Fibroblast of mammary gland (primary cell): Measurements from ENCODE around the gene FCRL6.

ENCODE experiments used
- DNase-seq: peaks from one replicate; pipeline ENCODE4 v3.0.0-alpha.2; 2010; ENCODE audit warnings: low read depth
- H3K4me3 ChIP-seq: 2 replicates; pipeline ENCODE4 v1.5.1; 2011; ENCODE audit warnings: low read depth, mild to moderate bottlenecking, low read length, moderate library complexity; ENCODE audit not compliant: control insufficient read depth
- TF ChIP-seq, protein P1 (sequence below): conservative IDR thresholded peaks from 2 replicates; pipeline ENCODE4 v1.5.1; 2011; ENCODE audit warnings: low read depth, low read length, inconsistent platforms; ENCODE audit not compliant: control insufficient read depth, insufficient read depth

Gene FCRL6

GRCh38 chr1:159839116-159839849 is 37.1 kb downstream of the FCRL6 start:
- no peak for DNase-seq
- TF ChIP-seq, protein P1, sequence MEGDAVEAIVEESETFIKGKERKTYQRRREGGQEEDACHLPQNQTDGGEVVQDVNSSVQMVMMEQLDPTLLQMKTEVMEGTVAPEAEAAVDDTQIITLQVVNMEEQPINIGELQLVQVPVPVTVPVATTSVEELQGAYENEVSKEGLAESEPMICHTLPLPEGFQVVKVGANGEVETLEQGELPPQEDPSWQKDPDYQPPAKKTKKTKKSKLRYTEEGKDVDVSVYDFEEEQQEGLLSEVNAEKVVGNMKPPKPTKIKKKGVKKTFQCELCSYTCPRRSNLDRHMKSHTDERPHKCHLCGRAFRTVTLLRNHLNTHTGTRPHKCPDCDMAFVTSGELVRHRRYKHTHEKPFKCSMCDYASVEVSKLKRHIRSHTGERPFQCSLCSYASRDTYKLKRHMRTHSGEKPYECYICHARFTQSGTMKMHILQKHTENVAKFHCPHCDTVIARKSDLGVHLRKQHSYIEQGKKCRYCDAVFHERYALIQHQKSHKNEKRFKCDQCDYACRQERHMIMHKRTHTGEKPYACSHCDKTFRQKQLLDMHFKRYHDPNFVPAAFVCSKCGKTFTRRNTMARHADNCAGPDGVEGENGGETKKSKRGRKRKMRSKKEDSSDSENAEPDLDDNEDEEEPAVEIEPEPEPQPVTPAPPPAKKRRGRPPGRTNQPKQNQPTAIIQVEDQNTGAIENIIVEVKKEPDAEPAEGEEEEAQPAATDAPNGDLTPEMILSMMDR: no peak
- H3K4me3 ChIP-seq: no peak overlapping the region

GRCh38 chr1:159841749-159842148 is 39.6 kb downstream of the FCRL6 start:
- H3K4me3 ChIP-seq: no peak overlapping the region
- DNase-seq: no peak

DNA sequence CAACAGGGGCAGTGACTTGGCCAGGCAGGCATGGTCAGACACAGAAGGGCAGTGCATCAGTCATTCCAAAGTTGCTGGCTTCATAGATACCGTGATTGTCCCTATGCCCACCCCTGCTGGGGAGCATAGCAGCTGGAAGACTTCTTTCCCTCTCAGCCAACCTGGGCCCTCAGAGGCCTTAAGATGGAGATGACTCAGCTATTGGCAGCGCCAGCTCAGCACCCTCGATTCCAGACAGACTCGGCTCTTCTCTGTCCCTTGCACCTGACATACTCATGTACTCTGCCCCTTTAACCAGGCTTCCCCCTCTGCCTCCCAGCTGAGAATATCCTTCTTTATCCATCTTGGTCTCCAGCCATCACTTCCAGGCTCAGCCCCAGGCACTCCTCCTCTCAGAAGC is 41.3 kb downstream of the FCRL6 start:
- no peak overlapping the region for H3K4me3 ChIP-seq
- DNase-seq: no peak
- TF ChIP-seq, protein P1: no peak

More at GRCh38 chr1:159841749-159842148, 39.6 kb downstream of the FCRL6 start:
- TF ChIP-seq, protein P1: no peak

DNA sequence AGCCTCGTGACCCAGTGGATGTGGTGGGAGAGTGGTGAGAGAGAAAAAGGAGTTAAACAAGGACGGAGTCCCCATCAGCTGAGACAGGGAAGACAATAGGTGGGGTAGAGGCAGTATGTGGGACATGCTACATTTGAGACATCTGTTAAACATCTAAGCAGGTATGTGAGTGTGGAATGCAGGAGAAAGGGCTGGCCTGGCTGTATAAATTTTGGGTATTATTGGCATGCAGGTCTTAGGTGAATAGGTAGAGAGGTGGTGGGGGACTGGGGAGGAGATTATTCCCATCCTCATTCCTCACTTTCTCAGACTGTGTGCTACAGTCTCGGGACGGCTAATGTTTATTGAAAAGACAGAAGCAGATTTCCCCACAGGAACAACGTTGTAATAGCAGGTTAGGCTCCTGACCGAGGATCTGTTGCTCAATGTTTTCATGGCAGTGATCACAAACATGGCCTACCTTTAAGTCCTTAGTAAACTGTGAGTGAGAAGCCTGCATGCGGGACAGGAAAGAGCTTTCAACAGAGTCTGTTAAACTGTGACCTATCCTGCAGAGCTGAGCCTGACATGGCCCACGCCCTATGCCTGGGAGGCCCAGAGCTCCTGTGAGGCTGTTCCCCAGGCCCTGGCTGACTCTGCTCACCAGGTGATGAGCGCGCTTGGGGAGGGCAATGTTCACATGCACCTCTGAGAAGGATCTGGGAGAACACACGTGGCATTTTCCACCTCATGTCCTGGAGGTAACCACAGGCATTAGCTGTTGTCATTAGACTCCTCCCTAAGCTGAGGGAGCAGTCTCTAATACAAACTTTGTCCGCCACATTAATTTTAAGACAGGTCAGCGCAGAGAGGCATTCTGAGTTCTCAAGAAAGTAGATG is 43.8 kb downstream of the FCRL6 start:
- no peak overlapping the region for H3K4me3 ChIP-seq
- no peak for DNase-seq
- TF ChIP-seq, protein P1: no peak

DNA sequence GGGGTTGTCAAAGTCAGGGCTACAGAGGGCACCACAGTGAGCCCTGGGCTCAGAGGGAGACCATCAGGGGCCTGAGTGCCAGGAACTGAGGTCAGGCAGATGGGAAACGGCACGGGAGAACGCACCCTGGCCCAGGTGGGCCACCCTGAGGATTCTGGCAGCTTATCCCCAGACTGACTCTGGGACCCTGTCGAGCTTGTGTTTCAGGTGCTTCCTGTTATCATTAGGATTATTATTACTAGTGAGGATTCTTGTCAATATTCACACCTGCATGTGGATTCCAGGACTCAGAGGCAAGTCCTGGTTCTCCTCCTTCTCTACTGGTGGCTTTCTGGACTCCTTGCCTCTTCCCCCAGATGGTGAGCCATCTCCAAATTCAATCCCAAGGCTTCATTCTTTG is 45.1 kb downstream of the FCRL6 start:
- no peak overlapping the region for H3K4me3 ChIP-seq
- TF ChIP-seq, protein P1: no peak
- DNase-seq: no peak

DNA sequence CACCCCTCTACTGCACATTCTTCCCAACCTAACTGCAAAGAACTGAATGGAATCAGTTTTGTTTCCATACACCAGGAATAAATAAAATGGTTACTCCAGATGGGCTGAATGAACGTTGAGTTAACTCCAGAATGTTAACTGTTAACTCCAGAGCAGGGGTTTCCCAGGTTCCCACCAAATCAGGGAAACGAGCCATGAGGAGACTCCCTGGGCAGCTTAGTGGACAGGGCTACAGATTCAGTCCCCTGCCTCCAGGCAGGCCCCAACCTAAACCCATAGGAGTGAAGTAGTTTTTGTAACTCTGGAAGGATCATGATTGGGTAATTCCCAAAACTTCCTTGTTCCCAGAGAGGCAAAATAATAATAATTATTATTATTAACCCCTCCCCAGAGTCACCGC is 46.2 kb downstream of the FCRL6 start:
- H3K4me3 ChIP-seq: no peak overlapping the region
- no peak for DNase-seq

More for the DNA sequence above, 46.2 kb downstream of the FCRL6 start:
- TF ChIP-seq, protein P1: no peak
